Ascending aorta (tissue), 2 donors: ENCODE data around the gene TMEM207. TPM values are rescaled to one million over a fixed set of nuclear protein-coding genes. Genes with fewer than 3 reads are reported as not detected.

ENCODE experiments used
- DNase-seq, 2 donors: peaks; one replicate each; pipeline ENCODE4 v3.0.0-alpha.2; 2019; ENCODE audit warnings: low spot score in 2 of 2
- H3K27ac ChIP-seq, 2 donors: fragments of 200-600 bp; sonication (generic); one replicate each; pipeline ENCODE4 v1.5.1; 2016 to 2017; ENCODE audit warnings: mild to moderate bottlenecking in 1 of 2
- H3K27me3 ChIP-seq: fragments of 200-600 bp; sonication (generic); one replicate; pipeline ENCODE4 v1.5.1; 2017
- H3K36me3 ChIP-seq, 2 donors: fragments of 200-600 bp; sonication (generic); one replicate each; pipeline ENCODE4 v1.5.1; 2016
- H3K4me1 ChIP-seq, 2 donors: fragments of 200-600 bp; sonication (generic); one replicate each; pipeline ENCODE4 v1.5.1; 2016 to 2017; ENCODE audit warnings: mild to moderate bottlenecking in 1 of 2
- H3K4me3 ChIP-seq, 2 donors: fragments of 200-600 bp; sonication (generic); one replicate each; pipeline ENCODE4 v1.5.1; 2016 to 2017; ENCODE audit warnings: mild to moderate bottlenecking in 1 of 2
- H3K9me3 ChIP-seq, 2 donors: fragments of 200-600 bp; sonication (generic); one replicate each; pipeline ENCODE4 v1.5.1; 2016
- intact Hi-C: fragments of 100-400 bp; cut with DNase I; formaldehyde crosslinking; loops from one replicate; pipeline ENCODE4 v1.15.1; 2023
- total RNA-seq: library from RNA; depleted of rRNA; stranded (reverse); fragments of >200 nt; gene quantifications from one replicate; pipeline ENCODE4 v1.1.0, GENCODE V29; 2016
- TF ChIP-seq, protein P1 (sequence below), 3 experiments: fragments of 200-600 bp in 2 of 3; fragments of 450-650 bp in 1 of 3; sonication (generic) in 2 of 3; IDR thresholded peaks; one replicate each; pipeline ENCODE4 v1.5.1; 2016 to 2019; ENCODE audit warnings: antibody characterized with exemption in 3 of 3, mild to moderate bottlenecking in 1 of 3, moderate library complexity in 1 of 3

TMEM207 gene
- total RNA-seq, 1 donor from 2014 or later = not detected

DNA sequence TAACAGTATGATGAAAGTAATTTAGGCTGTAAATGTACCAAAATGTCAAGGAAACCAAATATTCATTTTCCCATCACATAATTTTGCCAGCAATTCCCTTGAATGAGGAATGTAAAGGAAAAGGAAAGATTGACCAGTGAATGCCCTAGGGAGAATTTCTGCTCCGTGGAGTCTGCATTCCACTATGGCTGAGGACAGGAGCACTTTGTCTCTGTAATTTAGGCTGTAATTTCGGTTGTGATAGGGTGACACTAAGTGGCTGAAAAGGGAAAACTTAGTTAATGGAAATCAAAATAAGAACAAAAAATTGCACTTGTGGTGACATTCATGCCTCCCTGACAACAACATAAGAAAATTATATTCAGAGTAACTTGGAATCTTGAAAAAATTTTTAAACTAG lies 8.3 kb upstream of the TMEM207 start:
- DNase-seq = no peak
- TF ChIP-seq, protein P1, sequence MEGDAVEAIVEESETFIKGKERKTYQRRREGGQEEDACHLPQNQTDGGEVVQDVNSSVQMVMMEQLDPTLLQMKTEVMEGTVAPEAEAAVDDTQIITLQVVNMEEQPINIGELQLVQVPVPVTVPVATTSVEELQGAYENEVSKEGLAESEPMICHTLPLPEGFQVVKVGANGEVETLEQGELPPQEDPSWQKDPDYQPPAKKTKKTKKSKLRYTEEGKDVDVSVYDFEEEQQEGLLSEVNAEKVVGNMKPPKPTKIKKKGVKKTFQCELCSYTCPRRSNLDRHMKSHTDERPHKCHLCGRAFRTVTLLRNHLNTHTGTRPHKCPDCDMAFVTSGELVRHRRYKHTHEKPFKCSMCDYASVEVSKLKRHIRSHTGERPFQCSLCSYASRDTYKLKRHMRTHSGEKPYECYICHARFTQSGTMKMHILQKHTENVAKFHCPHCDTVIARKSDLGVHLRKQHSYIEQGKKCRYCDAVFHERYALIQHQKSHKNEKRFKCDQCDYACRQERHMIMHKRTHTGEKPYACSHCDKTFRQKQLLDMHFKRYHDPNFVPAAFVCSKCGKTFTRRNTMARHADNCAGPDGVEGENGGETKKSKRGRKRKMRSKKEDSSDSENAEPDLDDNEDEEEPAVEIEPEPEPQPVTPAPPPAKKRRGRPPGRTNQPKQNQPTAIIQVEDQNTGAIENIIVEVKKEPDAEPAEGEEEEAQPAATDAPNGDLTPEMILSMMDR (IDR thresholded peaks at IDR 0.05) = no peak
- no peak overlapping the region for H3K27ac ChIP-seq
- no peak overlapping the region for H3K4me3 ChIP-seq
- H3K4me1 ChIP-seq = no peaks in the 10 kb centered on the region
- no peaks in the 10 kb centered on the region for H3K9me3 ChIP-seq
- H3K36me3 ChIP-seq = no peaks in the 10 kb centered on the region
- H3K27me3 ChIP-seq = no peaks in the 10 kb centered on the region
- intact Hi-C loops = no loop called here

DNA sequence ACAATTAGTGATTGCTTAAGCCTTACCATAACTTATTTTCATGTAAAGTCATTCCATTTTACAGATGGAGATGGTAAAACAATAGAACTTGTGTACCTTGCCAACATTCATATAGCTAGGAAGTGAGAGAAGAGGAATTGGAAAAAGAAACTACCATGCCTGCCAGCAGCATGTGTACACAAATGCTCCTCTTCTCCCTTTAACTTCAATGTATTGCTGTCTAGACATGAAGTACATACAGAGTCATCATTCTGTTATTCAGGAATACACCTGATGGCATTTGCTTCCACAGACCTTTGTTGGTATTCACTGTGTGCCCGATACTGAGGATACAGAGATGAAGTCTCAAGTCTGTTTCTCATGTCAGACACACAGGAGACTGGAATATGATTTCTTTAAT lies 7.1 kb upstream of the TMEM207 start:
- no peaks in the 10 kb centered on the region for H3K4me1 ChIP-seq
- H3K36me3 ChIP-seq = no peaks in the 10 kb centered on the region
- H3K4me3 ChIP-seq = no peak overlapping the region
- intact Hi-C loops = no loop called here
- H3K27ac ChIP-seq = no peak overlapping the region
- DNase-seq = no peak
- H3K9me3 ChIP-seq = no peaks in the 10 kb centered on the region
- TF ChIP-seq, protein P1 (IDR thresholded peaks at IDR 0.05) = no peak
- no peaks in the 10 kb centered on the region for H3K27me3 ChIP-seq

DNA sequence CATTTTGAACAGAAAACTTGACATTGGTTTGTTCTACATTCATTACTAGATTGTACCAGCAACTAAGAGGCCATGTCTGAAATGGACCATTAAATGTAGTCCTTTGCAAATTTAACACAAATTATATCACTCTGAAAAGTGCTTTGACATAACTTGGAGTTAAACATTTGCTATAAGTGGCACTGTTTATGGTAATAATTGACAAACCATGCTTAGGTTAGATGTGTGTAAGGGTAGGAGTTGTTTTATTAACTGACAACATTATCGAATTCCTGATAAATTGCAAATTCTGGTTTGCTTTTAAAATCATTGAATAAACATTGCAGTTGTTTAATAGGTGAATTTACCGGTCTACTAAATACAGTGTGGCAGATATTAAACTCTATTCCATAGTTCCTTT lies 6.1 kb upstream of the TMEM207 start:
- no peak overlapping the region for H3K27ac ChIP-seq
- intact Hi-C loops = no loop called here
- H3K4me3 ChIP-seq = no peak overlapping the region
- DNase-seq = no peak
- no peaks in the 10 kb centered on the region for H3K36me3 ChIP-seq
- TF ChIP-seq, protein P1 (IDR thresholded peaks at IDR 0.05) = no peak
- H3K27me3 ChIP-seq = no peaks in the 10 kb centered on the region
- H3K9me3 ChIP-seq = no peaks in the 10 kb centered on the region
- H3K4me1 ChIP-seq = no peaks in the 10 kb centered on the region

DNA sequence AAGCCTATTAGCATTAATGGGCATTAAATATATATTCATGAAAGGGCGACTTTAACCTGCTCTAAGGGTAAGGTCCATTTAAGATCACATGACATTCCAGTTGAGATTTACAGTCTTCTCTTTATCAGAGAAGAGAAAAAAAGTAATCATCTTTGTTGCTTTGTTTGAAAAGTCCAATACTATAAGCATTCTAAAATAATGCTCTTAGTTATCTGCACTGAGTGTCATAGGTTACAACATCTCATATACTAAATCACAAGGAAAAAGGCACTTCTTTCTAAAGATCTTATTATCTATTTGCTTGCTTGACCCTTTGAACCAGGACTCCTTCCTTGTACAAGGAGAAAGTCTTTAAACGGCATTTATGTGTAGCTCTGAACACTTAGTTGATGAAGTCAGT lies 1.4 kb downstream of the TMEM207 start:
- Histone ChIP-seq H3K9me3 (no peaks in the 10 kb centered on the region), H3K4me1 (no peaks in the 10 kb centered on the region), H3K36me3 (no peaks in the 10 kb centered on the region), H3K4me3 (no peak overlapping the region), H3K27ac (no peak overlapping the region), H3K27me3 (no peaks in the 10 kb centered on the region)
- TF ChIP-seq, protein P1 (IDR thresholded peaks at IDR 0.05) = no peak
- no peak for DNase-seq
- intact Hi-C loops = no loop called here

DNA sequence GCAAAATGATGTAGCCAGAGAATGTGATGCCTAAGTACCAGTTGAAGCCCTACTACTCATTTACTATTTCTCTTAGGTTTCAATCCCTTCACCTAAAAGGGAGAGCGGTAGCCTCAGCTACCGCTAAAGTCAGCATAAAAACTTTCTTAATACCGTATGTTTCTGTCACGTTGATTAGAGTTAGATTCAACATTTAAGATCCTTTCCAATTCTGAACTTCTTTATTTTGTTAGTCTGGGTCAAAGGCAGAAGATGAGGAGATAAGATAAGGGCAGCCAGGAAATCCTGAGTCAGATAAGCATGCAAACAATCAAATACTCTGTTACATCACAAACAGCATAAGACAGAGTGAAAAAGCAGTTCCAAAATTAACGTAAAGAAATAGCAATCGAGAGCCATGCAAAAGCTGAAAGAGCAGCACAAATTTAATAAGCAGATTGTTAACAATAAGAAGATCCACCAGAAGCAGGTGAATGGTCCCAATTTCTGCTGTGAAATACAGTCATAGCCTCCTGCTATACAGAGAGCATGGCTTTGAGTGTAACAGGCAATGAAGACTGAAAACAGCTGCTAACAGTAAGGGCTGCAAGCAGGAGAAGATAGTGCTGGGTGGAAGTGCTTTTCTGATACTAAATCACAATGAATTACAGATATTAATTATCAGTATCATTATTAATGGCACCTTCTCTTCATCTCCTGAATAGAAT lies 3.0 kb downstream of the TMEM207 start:
- Histone ChIP-seq H3K27me3 (no peaks in the 10 kb centered on the region), H3K9me3 (no peaks in the 10 kb centered on the region), H3K4me3 (no peak overlapping the region), H3K27ac (no peak overlapping the region), H3K4me1 (no peaks in the 10 kb centered on the region), H3K36me3 (no peaks in the 10 kb centered on the region)
- intact Hi-C loops = no loop called here
- no peak for DNase-seq
- TF ChIP-seq, protein P1 (IDR thresholded peaks at IDR 0.05) = no peak
